ENCODE data around the gene SNX20. TPM values are rescaled to one million over a fixed set of nuclear protein-coding genes. Genes with fewer than 3 reads are reported as not detected.

SNX20 gene
- total RNA-seq, 1 donor from 2014 or later: not detected

DNA sequence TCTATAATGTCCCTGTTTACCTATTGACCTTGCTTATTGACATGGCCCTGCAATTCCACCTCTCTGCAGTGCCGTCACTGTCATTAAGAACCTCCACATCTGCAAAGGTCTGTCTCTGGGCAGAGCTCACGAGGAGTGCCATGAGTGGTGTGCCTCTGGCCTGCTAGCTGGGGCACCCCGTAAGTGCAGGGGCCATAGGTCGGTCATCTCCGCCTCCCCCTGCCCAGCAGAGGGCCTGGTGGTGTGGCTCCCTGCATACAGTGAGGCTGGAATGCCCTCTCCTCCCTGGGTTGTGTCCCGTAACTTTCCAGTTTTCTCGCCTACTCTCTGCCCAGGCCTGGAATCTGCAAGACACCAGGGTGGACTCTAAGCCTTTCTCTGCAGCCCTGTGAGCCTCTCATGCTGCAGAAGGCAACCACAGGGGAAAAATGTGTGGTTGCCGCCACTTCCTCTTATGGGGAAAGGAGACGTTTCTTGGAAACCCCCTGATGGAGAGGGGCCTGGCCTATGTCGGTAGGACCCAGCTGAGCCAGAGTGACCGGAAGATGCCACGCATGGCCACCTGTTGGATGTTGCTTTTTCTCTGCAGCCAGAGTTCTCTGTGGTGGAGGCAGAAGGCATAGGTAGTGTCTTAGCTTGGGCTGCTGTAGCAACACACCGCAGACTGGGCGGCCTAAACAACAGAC lies 2.7 kb upstream of the SNX20 start:
- Mint-ChIP-seq H3K4me3 (no peak overlapping the region), H3K27me3 (ENCODE audit: low read depth) (peaks cover 10% of the 10 kb centered on the region), H3K27ac (no peak overlapping the region), H3K9me3 (no peaks in the 10 kb centered on the region), H3K4me1 (no peaks in the 10 kb centered on the region), H3K36me3 (no peaks in the 10 kb centered on the region)
- TF ChIP-seq, protein P1, sequence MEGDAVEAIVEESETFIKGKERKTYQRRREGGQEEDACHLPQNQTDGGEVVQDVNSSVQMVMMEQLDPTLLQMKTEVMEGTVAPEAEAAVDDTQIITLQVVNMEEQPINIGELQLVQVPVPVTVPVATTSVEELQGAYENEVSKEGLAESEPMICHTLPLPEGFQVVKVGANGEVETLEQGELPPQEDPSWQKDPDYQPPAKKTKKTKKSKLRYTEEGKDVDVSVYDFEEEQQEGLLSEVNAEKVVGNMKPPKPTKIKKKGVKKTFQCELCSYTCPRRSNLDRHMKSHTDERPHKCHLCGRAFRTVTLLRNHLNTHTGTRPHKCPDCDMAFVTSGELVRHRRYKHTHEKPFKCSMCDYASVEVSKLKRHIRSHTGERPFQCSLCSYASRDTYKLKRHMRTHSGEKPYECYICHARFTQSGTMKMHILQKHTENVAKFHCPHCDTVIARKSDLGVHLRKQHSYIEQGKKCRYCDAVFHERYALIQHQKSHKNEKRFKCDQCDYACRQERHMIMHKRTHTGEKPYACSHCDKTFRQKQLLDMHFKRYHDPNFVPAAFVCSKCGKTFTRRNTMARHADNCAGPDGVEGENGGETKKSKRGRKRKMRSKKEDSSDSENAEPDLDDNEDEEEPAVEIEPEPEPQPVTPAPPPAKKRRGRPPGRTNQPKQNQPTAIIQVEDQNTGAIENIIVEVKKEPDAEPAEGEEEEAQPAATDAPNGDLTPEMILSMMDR (IDR thresholded peaks at IDR 0.05; ENCODE audit: unreplicated experiment): no peak
- no peak for DNase-seq (ENCODE audit: low spot score in 2 of 2, unreplicated experiment in 2 of 2)

DNA sequence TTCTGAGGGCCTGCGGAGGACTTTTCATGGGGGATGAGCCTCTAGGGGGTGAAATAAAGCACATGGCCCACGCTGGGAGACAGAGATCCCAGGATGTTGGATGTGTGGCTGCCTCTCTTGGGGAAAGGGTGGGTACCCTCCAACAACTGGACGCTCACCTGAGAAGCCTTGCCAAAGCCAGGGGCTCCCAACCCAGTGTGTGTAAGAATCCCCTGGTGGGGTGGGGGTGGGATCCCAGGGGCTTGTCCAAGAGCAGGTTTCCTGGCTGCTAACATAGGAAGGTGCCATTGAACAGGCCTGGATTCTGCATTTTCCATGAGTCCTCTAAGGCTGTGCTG lies 587 bp downstream of the SNX20 start:
- Mint-ChIP-seq H3K27ac (no peak overlapping the region), H3K9me3 (no peaks in the 10 kb centered on the region), H3K4me3 (no peak overlapping the region), H3K4me1 (no peaks in the 10 kb centered on the region), H3K36me3 (no peaks in the 10 kb centered on the region), H3K27me3 (ENCODE audit: low read depth) (no peaks in the 10 kb centered on the region)
- TF ChIP-seq, protein P1 (IDR thresholded peaks at IDR 0.05; ENCODE audit: unreplicated experiment): no peak
- DNase-seq (ENCODE audit: low spot score in 2 of 2, unreplicated experiment in 2 of 2): no peak

DNA sequence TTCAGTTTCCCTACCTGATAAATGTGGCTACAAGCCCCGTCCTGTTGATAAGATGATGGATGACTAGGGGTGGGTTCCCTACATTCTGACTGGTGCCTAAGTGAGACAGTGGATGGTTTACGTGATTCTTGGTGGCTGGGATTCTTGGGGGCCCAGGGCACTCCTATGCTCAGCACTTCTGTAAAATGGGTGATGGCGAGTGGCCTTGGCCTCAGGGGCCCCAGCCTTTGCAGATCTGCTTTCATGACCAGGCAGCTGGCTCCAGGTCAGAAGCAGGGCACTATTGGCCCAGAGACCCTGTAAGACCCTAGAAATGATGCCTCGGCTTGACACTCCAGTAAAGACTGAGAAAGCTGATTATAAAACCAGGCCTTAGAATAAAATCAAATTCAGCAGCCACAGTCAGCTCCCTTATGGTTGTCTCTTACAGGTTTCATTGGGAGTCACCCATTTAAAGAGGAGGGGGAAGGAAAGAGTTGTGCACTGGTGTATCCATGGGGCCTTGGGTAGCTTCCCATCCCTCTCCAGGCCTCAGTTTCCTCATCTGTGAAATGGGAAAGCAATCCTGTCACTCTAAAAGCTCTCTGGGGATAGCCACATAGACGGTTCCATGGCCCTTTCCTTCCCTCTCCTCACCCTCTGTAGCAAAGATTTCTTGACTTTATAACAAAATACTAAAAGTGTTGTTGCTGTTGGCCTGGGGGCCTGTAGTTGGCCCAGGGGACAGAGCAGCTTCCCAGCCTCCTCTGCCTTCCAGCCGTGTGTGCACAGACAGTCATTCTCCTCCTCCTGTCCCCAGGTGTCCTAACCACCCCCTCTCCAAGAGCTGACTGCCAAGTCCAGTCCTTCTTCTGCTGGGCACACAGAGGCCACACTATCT lies 1.2 kb downstream of the SNX20 start:
- no peaks in the 10 kb centered on the region for H3K4me1 Mint-ChIP-seq
- H3K27ac Mint-ChIP-seq: no peak overlapping the region
- no peak for DNase-seq (ENCODE audit: low spot score in 2 of 2, unreplicated experiment in 2 of 2)
- no peak overlapping the region for H3K4me3 Mint-ChIP-seq
- TF ChIP-seq, protein P1 (IDR thresholded peaks at IDR 0.05; ENCODE audit: unreplicated experiment): no peak
- no peaks in the 10 kb centered on the region for H3K27me3 Mint-ChIP-seq (ENCODE audit: low read depth)
- H3K36me3 Mint-ChIP-seq: no peaks in the 10 kb centered on the region
- H3K9me3 Mint-ChIP-seq: no peaks in the 10 kb centered on the region

DNA sequence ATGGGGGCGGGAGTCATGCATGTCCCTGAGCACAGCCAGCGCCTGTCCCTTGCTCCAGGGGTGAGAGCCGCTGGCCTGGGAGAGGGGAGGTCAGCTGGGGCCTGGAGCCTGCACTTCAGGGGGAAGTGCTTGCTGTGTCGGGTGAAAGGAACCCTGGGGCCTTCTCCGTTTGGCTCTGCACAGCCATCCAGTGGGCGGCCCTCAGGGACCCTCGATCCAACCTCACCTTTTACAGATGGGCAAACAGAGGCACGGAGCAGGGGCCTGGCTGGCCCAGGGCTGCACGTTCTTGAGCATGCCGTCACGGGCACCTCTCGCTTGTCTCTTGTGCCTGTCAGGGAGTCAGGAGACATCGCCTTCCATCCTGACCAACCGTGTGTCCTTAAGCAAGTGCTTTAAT lies 1.8 kb downstream of the SNX20 start:
- Mint-ChIP-seq H3K27me3 (ENCODE audit: low read depth) (no peaks in the 10 kb centered on the region), H3K4me3 (no peak overlapping the region), H3K4me1 (no peaks in the 10 kb centered on the region), H3K27ac (no peak overlapping the region), H3K36me3 (no peaks in the 10 kb centered on the region), H3K9me3 (no peaks in the 10 kb centered on the region)
- TF ChIP-seq, protein P1 (IDR thresholded peaks at IDR 0.05; ENCODE audit: unreplicated experiment): no peak
- DNase-seq (ENCODE audit: low spot score in 2 of 2, unreplicated experiment in 2 of 2): no peak

DNA sequence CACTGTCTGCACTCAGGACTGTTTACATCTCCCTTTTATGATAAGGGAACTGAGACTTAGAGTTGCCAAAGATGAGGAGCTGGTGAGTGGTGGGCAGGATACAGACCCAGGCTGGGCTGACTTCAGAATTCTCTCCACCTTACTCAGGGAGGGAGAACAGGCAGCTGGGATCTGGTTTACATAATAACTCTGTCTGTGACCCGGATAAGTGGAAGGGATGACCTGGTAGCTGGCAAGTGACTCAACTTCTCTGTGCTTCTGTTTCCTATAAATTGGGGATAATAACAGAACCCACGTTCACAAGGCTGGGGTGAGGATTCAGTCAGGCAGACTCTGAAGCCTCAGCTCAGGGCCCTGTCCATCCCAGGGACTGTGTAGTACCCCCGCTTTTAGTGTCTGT lies 2.6 kb downstream of the SNX20 start:
- no peaks in the 10 kb centered on the region for H3K4me1 Mint-ChIP-seq
- no peak overlapping the region for H3K27ac Mint-ChIP-seq
- no peak overlapping the region for H3K4me3 Mint-ChIP-seq
- no peaks in the 10 kb centered on the region for H3K9me3 Mint-ChIP-seq
- H3K27me3 Mint-ChIP-seq (ENCODE audit: low read depth): no peaks in the 10 kb centered on the region
- peaks cover 2% of the 10 kb centered on the region for H3K36me3 Mint-ChIP-seq
- DNase-seq (ENCODE audit: low spot score in 2 of 2, unreplicated experiment in 2 of 2): no peak
- TF ChIP-seq, protein P1 (IDR thresholded peaks at IDR 0.05; ENCODE audit: unreplicated experiment): no peak
